Testis (tissue), 2 donors: ENCODE measurements around the gene ARHGEF37.

Experiments
- POLR2A ChIP-seq: fragments of 450-650 bp; IDR thresholded peaks from one replicate; pipeline ENCODE4 v1.6.1; 2017; ENCODE audit warnings: antibody characterized with exemption, mild to moderate bottlenecking, moderate library complexity
- TF ChIP-seq, protein P1 (sequence below), 3 experiments: fragments of 450-650 bp in 2 of 3; fragments of 200-600 bp in 1 of 3; sonication (generic) in 1 of 3; IDR thresholded peaks; one replicate each; pipeline ENCODE4 v1.5.1; 2016 to 2019; ENCODE audit warnings: antibody characterized with exemption in 3 of 3, mild to moderate bottlenecking in 2 of 3, moderate library complexity in 1 of 3

DNA sequence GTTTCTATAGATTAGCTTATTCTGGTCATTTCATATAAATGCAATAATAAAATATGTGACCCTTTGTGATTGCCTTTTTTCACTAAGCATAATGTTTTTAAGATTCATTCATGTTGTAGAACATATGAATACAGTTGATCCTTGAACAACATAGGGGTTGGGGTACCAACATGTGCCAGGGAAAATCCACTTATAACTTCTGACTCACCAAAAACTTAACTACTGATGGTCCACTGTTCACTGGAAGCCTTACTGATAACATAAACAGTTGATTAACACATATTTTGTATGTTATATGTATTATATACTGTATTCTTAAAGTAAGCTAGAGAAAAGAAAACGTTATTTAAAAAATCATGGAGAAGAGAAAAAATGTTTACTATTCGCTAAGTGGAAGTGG is 12.1 kb downstream of the ARHGEF37 start:
- no peak for TF ChIP-seq POLR2A
- TF ChIP-seq, protein P1, sequence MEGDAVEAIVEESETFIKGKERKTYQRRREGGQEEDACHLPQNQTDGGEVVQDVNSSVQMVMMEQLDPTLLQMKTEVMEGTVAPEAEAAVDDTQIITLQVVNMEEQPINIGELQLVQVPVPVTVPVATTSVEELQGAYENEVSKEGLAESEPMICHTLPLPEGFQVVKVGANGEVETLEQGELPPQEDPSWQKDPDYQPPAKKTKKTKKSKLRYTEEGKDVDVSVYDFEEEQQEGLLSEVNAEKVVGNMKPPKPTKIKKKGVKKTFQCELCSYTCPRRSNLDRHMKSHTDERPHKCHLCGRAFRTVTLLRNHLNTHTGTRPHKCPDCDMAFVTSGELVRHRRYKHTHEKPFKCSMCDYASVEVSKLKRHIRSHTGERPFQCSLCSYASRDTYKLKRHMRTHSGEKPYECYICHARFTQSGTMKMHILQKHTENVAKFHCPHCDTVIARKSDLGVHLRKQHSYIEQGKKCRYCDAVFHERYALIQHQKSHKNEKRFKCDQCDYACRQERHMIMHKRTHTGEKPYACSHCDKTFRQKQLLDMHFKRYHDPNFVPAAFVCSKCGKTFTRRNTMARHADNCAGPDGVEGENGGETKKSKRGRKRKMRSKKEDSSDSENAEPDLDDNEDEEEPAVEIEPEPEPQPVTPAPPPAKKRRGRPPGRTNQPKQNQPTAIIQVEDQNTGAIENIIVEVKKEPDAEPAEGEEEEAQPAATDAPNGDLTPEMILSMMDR (IDR thresholded peaks at IDR 0.05), result no peak
